Progenitor cell of endocrine pancreas (in vitro differentiated cells): Measurements from ENCODE around the gene CZIB. TPM values are rescaled to one million over a fixed set of nuclear protein-coding genes. Genes with fewer than 3 reads are reported as not detected.

Experiments used
- DNase-seq: peaks from one replicate; pipeline ENCODE4 v3.0.0; 2021; ENCODE audit warnings: low spot score; ENCODE audit not compliant: unreplicated experiment
- H3K27ac Mint-ChIP-seq: 2 replicates; pipeline ENCODE4 v1.8.0; 2021; ENCODE audit warnings: mild to moderate bottlenecking, moderate library complexity, mixed read lengths
- H3K27me3 Mint-ChIP-seq: 2 replicates; pipeline ENCODE4 v1.8.0; 2021; ENCODE audit warnings: mixed read lengths
- H3K36me3 Mint-ChIP-seq: 2 replicates; pipeline ENCODE4 v1.8.0; 2022; ENCODE audit warnings: mixed read lengths; ENCODE audit not compliant: insufficient read depth
- H3K4me1 Mint-ChIP-seq: 2 replicates; pipeline ENCODE4 v1.8.0; 2021; ENCODE audit warnings: low read depth, mixed read lengths
- H3K4me3 Mint-ChIP-seq: 2 replicates; pipeline ENCODE4 v1.8.0; 2021; ENCODE audit warnings: low read depth, mild to moderate bottlenecking, moderate library complexity, mixed read lengths
- H3K9me3 Mint-ChIP-seq: 2 replicates; pipeline ENCODE4 v1.8.0; 2021; ENCODE audit warnings: low read depth, mixed read lengths
- total RNA-seq: library from RNA; stranded (reverse); gene quantifications from 2 replicates; pipeline ENCODE4 v1.2.1, GENCODE V29; 2021
- TF ChIP-seq, protein P1 (sequence below): fragments of 200-600 bp; sonication (generic); IDR thresholded peaks from one replicate; pipeline ENCODE4 v1.5.0; 2021; ENCODE audit warnings: antibody characterized with exemption, mild to moderate bottlenecking; ENCODE audit not compliant: unreplicated experiment

Gene CZIB
- total RNA-seq, 1 donor from 2014 or later: 61.0 TPM

DNA sequence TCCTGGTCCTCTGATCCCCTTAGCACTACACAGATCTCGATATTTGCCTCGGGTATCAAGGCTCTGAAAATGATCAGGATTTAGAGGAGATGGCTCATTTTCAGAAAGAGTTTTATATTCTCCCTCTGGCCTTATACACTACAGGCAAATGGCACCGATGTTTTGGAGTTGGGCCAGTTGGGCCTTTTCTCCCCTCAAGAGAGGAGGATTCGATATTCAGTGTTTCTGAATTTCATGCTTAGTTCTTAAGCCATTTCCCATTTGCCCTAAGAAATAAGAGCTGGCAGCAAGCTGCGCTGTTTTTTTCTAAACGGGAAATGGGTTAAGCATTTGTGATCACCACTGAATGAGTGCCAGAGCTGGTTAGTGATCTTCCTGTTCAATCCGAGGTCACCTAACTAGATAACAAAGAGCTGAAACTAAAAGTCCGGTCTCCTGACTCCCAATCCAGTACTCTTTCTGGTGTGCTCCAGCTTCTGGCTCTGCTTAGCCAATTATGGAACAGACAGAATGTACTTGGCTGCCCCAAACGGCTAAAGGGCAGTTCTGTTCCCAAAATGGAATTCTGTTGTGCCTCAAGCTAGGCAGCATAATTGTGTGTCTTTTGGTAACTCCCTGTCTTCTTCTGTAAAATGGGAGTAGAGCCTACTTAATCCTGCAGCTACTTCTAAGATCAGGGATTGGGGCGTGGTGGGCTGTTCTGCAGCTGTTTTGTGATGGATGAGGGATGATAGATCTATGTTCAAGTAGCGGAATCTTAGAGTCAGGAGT is 25.0 kb downstream of the CZIB start:
- peak overlapping the region; percentile 92 for H3K4me3 Mint-ChIP-seq
- H3K9me3 Mint-ChIP-seq: no peaks in the 10 kb centered on the region
- no peak overlapping the region for H3K27ac Mint-ChIP-seq
- H3K36me3 Mint-ChIP-seq: no peaks in the 10 kb centered on the region
- no peak for DNase-seq
- H3K4me1 Mint-ChIP-seq: peaks cover 18% of the 10 kb centered on the region
- TF ChIP-seq, protein P1, sequence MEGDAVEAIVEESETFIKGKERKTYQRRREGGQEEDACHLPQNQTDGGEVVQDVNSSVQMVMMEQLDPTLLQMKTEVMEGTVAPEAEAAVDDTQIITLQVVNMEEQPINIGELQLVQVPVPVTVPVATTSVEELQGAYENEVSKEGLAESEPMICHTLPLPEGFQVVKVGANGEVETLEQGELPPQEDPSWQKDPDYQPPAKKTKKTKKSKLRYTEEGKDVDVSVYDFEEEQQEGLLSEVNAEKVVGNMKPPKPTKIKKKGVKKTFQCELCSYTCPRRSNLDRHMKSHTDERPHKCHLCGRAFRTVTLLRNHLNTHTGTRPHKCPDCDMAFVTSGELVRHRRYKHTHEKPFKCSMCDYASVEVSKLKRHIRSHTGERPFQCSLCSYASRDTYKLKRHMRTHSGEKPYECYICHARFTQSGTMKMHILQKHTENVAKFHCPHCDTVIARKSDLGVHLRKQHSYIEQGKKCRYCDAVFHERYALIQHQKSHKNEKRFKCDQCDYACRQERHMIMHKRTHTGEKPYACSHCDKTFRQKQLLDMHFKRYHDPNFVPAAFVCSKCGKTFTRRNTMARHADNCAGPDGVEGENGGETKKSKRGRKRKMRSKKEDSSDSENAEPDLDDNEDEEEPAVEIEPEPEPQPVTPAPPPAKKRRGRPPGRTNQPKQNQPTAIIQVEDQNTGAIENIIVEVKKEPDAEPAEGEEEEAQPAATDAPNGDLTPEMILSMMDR: no peak
- peaks cover 18% of the 10 kb centered on the region for H3K27me3 Mint-ChIP-seq

DNA sequence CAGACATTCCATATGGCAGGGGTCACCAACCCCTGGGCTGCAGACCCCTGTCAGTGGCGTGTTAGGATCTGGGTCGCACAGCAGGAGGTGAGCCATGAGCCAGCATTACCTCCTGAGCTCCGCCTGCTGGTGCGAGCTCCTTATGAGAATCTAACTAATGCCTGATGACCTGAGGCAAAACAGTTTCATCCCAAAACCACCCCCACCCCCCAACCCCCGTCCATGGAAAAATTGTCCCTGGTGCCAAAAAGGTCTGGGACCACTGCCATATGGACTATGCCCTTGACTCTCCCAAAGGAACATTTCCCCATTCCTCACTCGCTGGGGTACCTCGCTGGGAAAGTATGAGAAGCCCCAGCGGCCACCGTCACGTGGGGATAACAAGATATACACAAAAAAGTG is 30.2 kb downstream of the CZIB start:
- TF ChIP-seq, protein P1: no peak
- Mint-ChIP-seq H3K4me1 (peaks cover 2% of the 10 kb centered on the region), H3K27ac (no peak overlapping the region), H3K36me3 (no peaks in the 10 kb centered on the region), H3K27me3 (peaks cover 37% of the 10 kb centered on the region), H3K9me3 (no peaks in the 10 kb centered on the region), H3K4me3 (no peak overlapping the region)
- no peak for DNase-seq

DNA sequence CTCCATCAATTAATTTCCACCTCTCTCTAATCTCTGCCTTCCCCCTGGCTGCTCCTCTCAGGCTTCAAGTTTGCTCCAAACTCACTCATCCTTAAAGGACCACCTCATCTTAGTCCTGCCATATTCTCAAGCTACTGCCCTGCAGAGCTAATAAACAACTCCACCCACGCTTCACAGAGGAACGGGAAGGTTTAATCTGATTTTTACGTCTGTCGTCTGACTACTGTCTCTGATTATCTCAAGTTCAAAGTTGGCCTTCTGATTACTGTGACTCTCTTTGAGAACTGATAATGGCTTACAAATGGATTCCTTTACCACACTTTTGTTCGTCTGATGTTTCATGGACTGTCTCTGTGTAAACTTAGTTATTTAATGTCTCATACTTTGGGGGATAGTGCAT is 31.4 kb downstream of the CZIB start:
- TF ChIP-seq, protein P1: no peak
- DNase-seq: no peak
- H3K36me3 Mint-ChIP-seq: no peaks in the 10 kb centered on the region
- no peak overlapping the region for H3K27ac Mint-ChIP-seq
- H3K4me3 Mint-ChIP-seq: no peak overlapping the region
- no peaks in the 10 kb centered on the region for H3K9me3 Mint-ChIP-seq
- peaks cover 2% of the 10 kb centered on the region for H3K4me1 Mint-ChIP-seq
- H3K27me3 Mint-ChIP-seq: peaks cover 32% of the 10 kb centered on the region

DNA sequence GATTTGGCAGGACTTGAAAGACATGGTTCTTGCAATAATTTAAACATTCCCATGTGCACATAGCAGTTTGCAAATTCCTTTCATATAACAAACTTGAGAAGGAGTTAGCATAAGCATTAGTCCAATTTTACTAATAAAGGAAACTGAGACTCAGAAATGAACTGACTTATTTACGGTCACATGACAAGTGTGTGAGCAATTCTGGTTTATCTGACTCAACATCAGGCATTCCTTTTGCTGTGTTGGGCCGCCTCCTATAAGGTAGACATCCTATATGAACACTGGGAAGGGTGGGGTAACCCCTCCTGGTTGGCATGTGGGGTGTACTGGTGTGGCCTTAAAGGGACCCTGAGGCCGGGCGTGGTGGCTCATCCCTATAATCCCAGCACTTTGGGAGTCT is 32.3 kb downstream of the CZIB start:
- Mint-ChIP-seq H3K4me1 (no peaks in the 10 kb centered on the region), H3K36me3 (no peaks in the 10 kb centered on the region), H3K27me3 (peaks cover 27% of the 10 kb centered on the region), H3K4me3 (no peak overlapping the region), H3K27ac (no peak overlapping the region), H3K9me3 (no peaks in the 10 kb centered on the region)
- DNase-seq: no peak
- TF ChIP-seq, protein P1: no peak

DNA sequence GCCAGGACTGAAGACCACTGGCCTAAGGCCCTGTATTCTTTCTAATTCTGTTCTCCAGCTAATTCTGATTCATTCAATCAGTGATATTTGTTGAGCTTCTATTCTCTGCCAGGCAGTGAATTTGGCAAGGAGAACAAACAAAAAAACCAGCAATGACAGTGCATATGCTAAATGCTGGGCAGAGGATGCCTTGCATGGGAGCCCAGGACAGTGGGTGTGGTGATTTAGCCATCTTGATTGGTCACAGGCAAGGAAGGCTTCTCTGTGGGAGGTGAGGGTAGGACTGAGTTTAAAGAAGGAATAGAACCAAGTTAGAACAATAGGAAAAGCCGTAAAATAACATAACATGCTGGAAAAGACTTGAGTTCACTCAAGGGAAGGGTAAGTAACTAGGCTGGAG is 33.0 kb downstream of the CZIB start:
- Mint-ChIP-seq H3K9me3 (no peaks in the 10 kb centered on the region), H3K27ac (no peak overlapping the region), H3K36me3 (no peaks in the 10 kb centered on the region), H3K27me3 (peaks cover 27% of the 10 kb centered on the region), H3K4me1 (no peaks in the 10 kb centered on the region), H3K4me3 (no peak overlapping the region)
- TF ChIP-seq, protein P1: no peak
- DNase-seq: no peak
